HEK293T (cell line): ENCODE results near the gene PET100.

Experiments used
- ELF4 ChIP-seq: fragments of 450-650 bp; IDR thresholded peaks from 2 replicates; pipeline ENCODE4 v1.6.1; 2017; ENCODE audit warnings: antibody characterized with exemption
- FOXK2 ChIP-seq: fragments of 450-650 bp; IDR thresholded peaks from 2 replicates; pipeline ENCODE4 v1.6.1; 2016; ENCODE audit warnings: mild to moderate bottlenecking
- HDGF ChIP-seq: fragments of 450-650 bp; IDR thresholded peaks from 2 replicates; pipeline ENCODE4 v1.6.1; 2017; ENCODE audit warnings: antibody characterized with exemption, borderline replicate concordance
- L3MBTL2 ChIP-seq: fragments of 450-650 bp; conservative IDR thresholded peaks from 2 replicates; pipeline ENCODE4 v1.6.1; 2016; ENCODE audit warnings: mild to moderate bottlenecking
- LEF1 ChIP-seq: fragments of 450-650 bp; IDR thresholded peaks from 2 replicates; pipeline ENCODE4 v1.6.1; 2017; ENCODE audit warnings: mild to moderate bottlenecking, borderline replicate concordance
- NFRKB ChIP-seq: fragments of 450-650 bp; IDR thresholded peaks from 2 replicates; pipeline ENCODE4 v1.6.1; 2016; ENCODE audit warnings: mild to moderate bottlenecking, moderate library complexity
- SP1 ChIP-seq: fragments of 450-650 bp; IDR thresholded peaks from 2 replicates; pipeline ENCODE4 v1.6.1; 2017
- ZNF384 ChIP-seq: fragments of 450-650 bp; IDR thresholded peaks from 2 replicates; pipeline ENCODE4 v1.6.1; 2016

GRCh38 chr19:7652061-7652641 is 22.6 kb downstream of the PET100 start:
- TF ChIP-seq L3MBTL2 (peak; percentile 80), FOXK2 (no peak), LEF1 (peak; percentile 91), NFRKB (no peak), ZNF384 (no peak), ELF4 (no peak), SP1 (no peak), HDGF (no peak)
